Uterus (tissue), 4 donors: ENCODE data around the gene POLR2C. TPM values are rescaled to one million over a fixed set of nuclear protein-coding genes. Genes with fewer than 3 reads are reported as not detected.
A peak's percentile ranks its signal among the peaks of the same experiment; 100 is the strongest.

Source experiments
- DNase-seq, 2 donors: peaks; one replicate each; pipeline ENCODE4 v3.0.0-alpha.2; 2019 to 2020
- H3K27ac ChIP-seq, 2 donors: fragments of 200-600 bp; sonication (generic); 1 replicate in 1 of 2; 2 replicates in 1 of 2; pipeline ENCODE4 v1.5.1; 2016 to 2018
- H3K27me3 ChIP-seq, 2 donors: fragments of 200-600 bp; sonication (generic); one replicate each; pipeline ENCODE4 v1.5.1; 2018 to 2019; ENCODE audit warnings: control low read depth in 1 of 2
- H3K36me3 ChIP-seq, 2 donors: fragments of 200-600 bp; sonication (generic); one replicate each; pipeline ENCODE4 v1.5.1; 2019; ENCODE audit warnings: control low read depth in 1 of 2
- H3K4me1 ChIP-seq, 2 donors: fragments of 200-600 bp; sonication (generic); one replicate each; pipeline ENCODE4 v1.5.1; 2018 to 2019; ENCODE audit warnings: control low read depth in 1 of 2
- H3K4me3 ChIP-seq, 2 donors: fragments of 200-600 bp; sonication (generic); 1 replicate in 1 of 2; 2 replicates in 1 of 2; pipeline ENCODE4 v1.5.1; 2018 to 2019; ENCODE audit warnings: mild to moderate bottlenecking in 1 of 2
- H3K9me3 ChIP-seq, 2 donors: fragments of 200-600 bp; sonication (generic); one replicate each; pipeline ENCODE4 v1.5.1; 2019; ENCODE audit warnings: control low read depth in 1 of 2
- POLR2A ChIP-seq, 2 donors: fragments of 450-650 bp; IDR thresholded peaks; one replicate each; pipeline ENCODE4 v1.6.1; 2016; ENCODE audit warnings: antibody characterized with exemption in 2 of 2, mild to moderate bottlenecking in 1 of 2, moderate library complexity in 1 of 2
- intact Hi-C: fragments of 100-400 bp; cut with DNase I; formaldehyde crosslinking; loops from one replicate; pipeline ENCODE4 v1.15.1; 2023; ENCODE audit warnings: low total_unique reads
- total RNA-seq, 4 donors: library from RNA; depleted of rRNA in 3 of 4; stranded (reverse); fragments of >200 nt in 3 of 4; gene quantifications; one replicate each; pipeline versions ENCODE4 v1.1.0 to v1.2.4, GENCODE V29; 2014 to 2023
- TF ChIP-seq, protein P1 (sequence below), 4 experiments: fragments of 200-600 bp in 2 of 4; fragments of 450-650 bp in 2 of 4; sonication (generic) in 2 of 4; IDR thresholded peaks; one replicate each; pipeline ENCODE4 v1.5.1; 2016 to 2019; ENCODE audit warnings: antibody characterized with exemption in 4 of 4, mild to moderate bottlenecking in 2 of 4, moderate library complexity in 1 of 4
- donor health status: DM: yes; HTN: yes; CAD: no.

Gene POLR2C
- total RNA-seq, 4 donors from 2014 or later, result 64.3 to 460 (median 104) TPM

- no peak for TF ChIP-seq POLR2A (IDR thresholded peaks at IDR 0.05)
- TF ChIP-seq, protein P1, sequence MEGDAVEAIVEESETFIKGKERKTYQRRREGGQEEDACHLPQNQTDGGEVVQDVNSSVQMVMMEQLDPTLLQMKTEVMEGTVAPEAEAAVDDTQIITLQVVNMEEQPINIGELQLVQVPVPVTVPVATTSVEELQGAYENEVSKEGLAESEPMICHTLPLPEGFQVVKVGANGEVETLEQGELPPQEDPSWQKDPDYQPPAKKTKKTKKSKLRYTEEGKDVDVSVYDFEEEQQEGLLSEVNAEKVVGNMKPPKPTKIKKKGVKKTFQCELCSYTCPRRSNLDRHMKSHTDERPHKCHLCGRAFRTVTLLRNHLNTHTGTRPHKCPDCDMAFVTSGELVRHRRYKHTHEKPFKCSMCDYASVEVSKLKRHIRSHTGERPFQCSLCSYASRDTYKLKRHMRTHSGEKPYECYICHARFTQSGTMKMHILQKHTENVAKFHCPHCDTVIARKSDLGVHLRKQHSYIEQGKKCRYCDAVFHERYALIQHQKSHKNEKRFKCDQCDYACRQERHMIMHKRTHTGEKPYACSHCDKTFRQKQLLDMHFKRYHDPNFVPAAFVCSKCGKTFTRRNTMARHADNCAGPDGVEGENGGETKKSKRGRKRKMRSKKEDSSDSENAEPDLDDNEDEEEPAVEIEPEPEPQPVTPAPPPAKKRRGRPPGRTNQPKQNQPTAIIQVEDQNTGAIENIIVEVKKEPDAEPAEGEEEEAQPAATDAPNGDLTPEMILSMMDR (IDR thresholded peaks at IDR 0.05), result peak; percentile 91 to 95 (median 94)
- intact Hi-C loops, result no loop called here
- Histone ChIP-seq H3K27me3 (no peaks in the 10 kb centered on the region), H3K36me3 (no peaks in the 10 kb centered on the region), H3K9me3 (no peaks in the 10 kb centered on the region), H3K4me1 (no peaks in the 10 kb centered on the region), H3K27ac (no peak overlapping the region), H3K4me3 (no peak overlapping the region)
- peak; percentile 80 to 82 for DNase-seq
Observed at GRCh38 chr16:57519796-57520360, 57.4 kb downstream of the POLR2C start.

Other genes starting within 250 kb of the POLR2C start
- gene ARL2BP, start 217.4 kb upstream of the POLR2C start, total RNA-seq, result 100 to 1,000 TPM in 1 of 4 donors, 10 to 100 TPM in 3; 40.9 to 110 (median 57.8) TPM
- 10 to 100 TPM in 1 of 4 donors, 1 to 10 TPM in 2, not detected in 1; 2.6 to 19.1 (median 6.2) TPM for gene PLLP, start 178.0 kb upstream of the POLR2C start, total RNA-seq
- gene CCL22, start 103.9 kb upstream of the POLR2C start, total RNA-seq, result not detected
- 10 to 100 TPM in 2 of 4 donors, 1 to 10 TPM in 2; 1.0 to 31.2 (median 7.1) TPM for gene CX3CL1, start 90.2 kb upstream of the POLR2C start, total RNA-seq
- not detected for gene CCL17, start 57.9 kb upstream of the POLR2C start, total RNA-seq
- gene CIAPIN1, start 15.3 kb upstream of the POLR2C start, total RNA-seq, result 10 to 100 TPM in 3 of 4 donors, 1 to 10 TPM in 1; 9.7 to 49.0 (median 26.7) TPM
- gene COQ9, start 15.2 kb upstream of the POLR2C start, total RNA-seq, result 10 to 100 TPM; 11.5 to 39.1 (median 23.6) TPM
- gene DOK4, start 23.8 kb downstream of the POLR2C start, total RNA-seq, result 10 to 100 TPM in 3 of 4 donors, 1 to 10 TPM in 1; 1.8 to 31.6 (median 24.5) TPM
- 10 to 100 TPM in 3 of 4 donors, 1 to 10 TPM in 1; 8.7 to 23.6 (median 22.0) TPM for gene CCDC102A, start 73.9 kb downstream of the POLR2C start, total RNA-seq
- 1 to 10 TPM in 1 of 4 donors, under 1 TPM in 2, not detected in 1; 0.14 to 1.5 (median 0.76) TPM for gene ADGRG5, start 80.0 kb downstream of the POLR2C start, total RNA-seq
- gene ADGRG1, start 166.0 kb downstream of the POLR2C start, total RNA-seq, result 10 to 100 TPM in 1 of 4 donors, 1 to 10 TPM in 3; 6.5 to 87.0 (median 7.8) TPM
- 1 to 10 TPM in 3 of 4 donors, not detected in 1; 1.0 to 3.2 (median 2.5) TPM for gene ADGRG3, start 205.6 kb downstream of the POLR2C start, total RNA-seq
- 1 to 10 TPM in 1 of 4 donors, under 1 TPM in 1, not detected in 2; 0.18 to 5.4 TPM for gene DRC7, start 232.1 kb downstream of the POLR2C start, total RNA-seq